ENCODE results near the gene JAZF1.

Gene JAZF1

DNA sequence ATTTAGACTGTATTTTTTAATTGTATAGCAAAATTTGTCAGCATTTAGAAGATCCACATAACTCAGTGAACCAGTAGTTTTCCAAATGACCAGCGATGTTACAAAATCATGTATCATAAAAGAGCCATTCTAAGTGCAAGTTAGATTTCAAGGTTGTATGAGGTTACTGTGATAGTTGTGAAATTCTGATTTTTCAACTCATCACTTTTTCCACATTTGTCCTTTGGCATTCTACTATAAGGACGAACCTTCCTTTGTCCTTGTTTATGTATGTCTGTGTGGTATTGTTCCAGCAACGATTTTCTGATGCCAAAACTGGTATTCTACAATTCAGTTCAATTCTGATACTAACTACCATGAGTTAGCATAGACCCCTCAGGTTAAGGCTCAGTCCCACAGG lies 376.5 kb downstream of the JAZF1 start:
- TF ChIP-seq ZFX (IDR thresholded peaks at IDR 0.05; ENCODE audit: borderline replicate concordance) (no peak), CTCF (IDR thresholded peaks at IDR 0.05) (no peak)
- H3K27ac ChIP-seq: no peak overlapping the region

DNA sequence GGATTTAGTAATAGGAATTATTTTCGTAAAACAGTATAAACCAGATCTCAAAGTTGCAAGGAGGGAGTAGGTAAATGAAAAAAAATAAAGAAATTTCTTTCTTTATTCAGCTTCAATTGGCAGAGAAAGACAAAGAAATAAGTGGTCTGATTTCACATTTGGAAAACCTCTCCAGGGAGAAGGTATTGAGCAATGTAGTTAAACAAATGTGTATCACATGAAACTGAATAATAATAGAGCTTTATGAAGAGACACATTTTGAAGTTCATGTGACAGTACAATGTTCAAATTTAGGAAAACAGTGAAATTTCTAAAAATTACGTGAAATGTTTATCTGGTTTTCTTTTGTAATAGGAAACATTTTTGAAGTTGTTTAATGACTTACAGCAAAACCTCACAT lies 377.6 kb downstream of the JAZF1 start:
- TF ChIP-seq ZFX (IDR thresholded peaks at IDR 0.05; ENCODE audit: borderline replicate concordance): no peak
- no peak for TF ChIP-seq CTCF (IDR thresholded peaks at IDR 0.05)
- H3K27ac ChIP-seq: no peak overlapping the region

GRCh38 chr7:27799212-27799611 lies 381.4 kb downstream of the JAZF1 start:
- no peak overlapping the region for H3K27ac ChIP-seq
- TF ChIP-seq CTCF (IDR thresholded peaks at IDR 0.05) (no peak), ZFX (IDR thresholded peaks at IDR 0.05; ENCODE audit: borderline replicate concordance) (no peak)

- no peak overlapping the region for H3K27ac ChIP-seq
Measured at GRCh38 chr7:27795977-27796376, 384.6 kb downstream of the JAZF1 start.

DNA sequence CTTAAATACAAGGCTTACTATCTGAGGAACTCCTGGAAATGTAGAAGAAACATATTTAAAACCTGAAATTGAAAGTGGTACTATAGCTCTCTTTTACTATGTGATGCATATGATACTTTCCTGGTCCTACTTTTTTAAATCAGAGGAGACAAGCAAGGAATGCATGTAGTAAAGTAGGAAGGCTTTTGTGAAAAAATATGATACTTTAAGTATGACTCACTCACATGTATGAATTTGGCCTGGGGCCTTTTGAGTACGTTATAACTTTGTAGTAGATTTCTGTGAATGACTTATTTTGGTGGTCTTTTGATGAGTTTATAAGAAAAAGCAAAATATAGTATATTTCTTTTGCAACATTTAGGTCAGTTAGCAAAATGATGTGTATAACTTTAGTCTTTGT lies 386.8 kb downstream of the JAZF1 start:
- no peak overlapping the region for H3K27ac ChIP-seq
- TF ChIP-seq CTCF (IDR thresholded peaks at IDR 0.05) (no peak), ZFX (IDR thresholded peaks at IDR 0.05; ENCODE audit: borderline replicate concordance) (no peak)

More at GRCh38 chr7:27795977-27796376, 384.6 kb downstream of the JAZF1 start:
- TF ChIP-seq CTCF (IDR thresholded peaks at IDR 0.05) (no peak), ZFX (IDR thresholded peaks at IDR 0.05; ENCODE audit: borderline replicate concordance) (no peak)

GRCh38 chr7:27788437-27788836 lies 392.2 kb downstream of the JAZF1 start:
- H3K27ac ChIP-seq: no peak overlapping the region
- TF ChIP-seq ZFX (IDR thresholded peaks at IDR 0.05; ENCODE audit: borderline replicate concordance) (no peak), CTCF (IDR thresholded peaks at IDR 0.05) (no peak)

- no peak overlapping the region for H3K27ac ChIP-seq
- TF ChIP-seq ZFX (IDR thresholded peaks at IDR 0.05; ENCODE audit: borderline replicate concordance): no peak
- TF ChIP-seq CTCF (IDR thresholded peaks at IDR 0.05): peak; percentile 81
Measured at GRCh38 chr7:27784399-27785053, 396.1 kb downstream of the JAZF1 start.

Measured in 22Rv1 (cell line).